HFFc6 (cell line): ENCODE measurements around the gene GBA2. TPM values are rescaled to one million over a fixed set of nuclear protein-coding genes. Genes with fewer than 3 reads are reported as not detected.

ENCODE experiments used
- DNase-seq: peaks from one replicate; pipeline ENCODE4 v3.0.0-alpha.2; 2018
- H3K27ac Mint-ChIP-seq: 2 replicates; pipeline ENCODE4 v1.8.0; 2020; ENCODE audit warnings: mild to moderate bottlenecking, mixed read lengths
- H3K27me3 Mint-ChIP-seq: 2 replicates; pipeline ENCODE4 v1.8.0; 2021; ENCODE audit warnings: mild to moderate bottlenecking, moderate library complexity, mixed read lengths; ENCODE audit not compliant: insufficient read depth
- H3K36me3 Mint-ChIP-seq: 2 replicates; pipeline ENCODE4 v1.8.0; 2021; ENCODE audit warnings: low read depth, mixed read lengths
- H3K4me1 Mint-ChIP-seq: 2 replicates; pipeline ENCODE4 v1.8.0; 2020; ENCODE audit warnings: low read depth, mixed read lengths
- H3K4me3 Mint-ChIP-seq: 2 replicates; pipeline ENCODE4 v1.8.0; 2020; ENCODE audit warnings: mild to moderate bottlenecking, moderate library complexity, mixed read lengths
- H3K9me3 Mint-ChIP-seq: 2 replicates; pipeline ENCODE4 v1.8.0; 2020; ENCODE audit warnings: mild to moderate bottlenecking, mixed read lengths
- CTCF ChIP-seq: fragments of 200-600 bp; sonication (generic); IDR thresholded peaks from 2 replicates; pipeline ENCODE4 v1.5.0; 2021; ENCODE audit warnings: antibody characterized with exemption, mild to moderate bottlenecking
- total RNA-seq, 6 experiments: library from RNA; stranded (reverse); fragmentation: NEBNext Ultra II Directional; extraction: Animal tissue kit (Norgen Biotek cat#: 25700); gene quantifications; 2 replicates in 1 of 6; 3 replicates in 5 of 6; pipeline ENCODE4 v1.2.3, GENCODE V29; 2021

GBA2 gene
- total RNA-seq, 6 experiments from 2014 or later = 22.9 to 25.7 (median 24.0) TPM

GRCh38 chr9:35757892-35758275 lies 8.9 kb upstream of the GBA2 start:
- Mint-ChIP-seq H3K36me3 (peaks cover 14% of the 10 kb centered on the region), H3K4me3 (no peak overlapping the region), H3K27me3 (peaks cover 6% of the 10 kb centered on the region), H3K27ac (no peak overlapping the region; the same call in 1 of the 2 replicates), H3K9me3 (no peaks in the 10 kb centered on the region), H3K4me1 (peaks cover 25% of the 10 kb centered on the region)
- no peak for DNase-seq
- no peak for TF ChIP-seq CTCF

GRCh38 chr9:35757226-35757891 lies 8.3 kb upstream of the GBA2 start:
- no peak for TF ChIP-seq CTCF
- H3K36me3 Mint-ChIP-seq = peaks cover 19% of the 10 kb centered on the region
- peaks cover 25% of the 10 kb centered on the region for H3K4me1 Mint-ChIP-seq
- peaks cover 6% of the 10 kb centered on the region for H3K27me3 Mint-ChIP-seq
- H3K4me3 Mint-ChIP-seq = peak overlapping the region; percentile 72
- no peaks in the 10 kb centered on the region for H3K9me3 Mint-ChIP-seq
- no peak overlapping the region; the same call in 1 of the 2 replicates for H3K27ac Mint-ChIP-seq
- no peak for DNase-seq

DNA sequence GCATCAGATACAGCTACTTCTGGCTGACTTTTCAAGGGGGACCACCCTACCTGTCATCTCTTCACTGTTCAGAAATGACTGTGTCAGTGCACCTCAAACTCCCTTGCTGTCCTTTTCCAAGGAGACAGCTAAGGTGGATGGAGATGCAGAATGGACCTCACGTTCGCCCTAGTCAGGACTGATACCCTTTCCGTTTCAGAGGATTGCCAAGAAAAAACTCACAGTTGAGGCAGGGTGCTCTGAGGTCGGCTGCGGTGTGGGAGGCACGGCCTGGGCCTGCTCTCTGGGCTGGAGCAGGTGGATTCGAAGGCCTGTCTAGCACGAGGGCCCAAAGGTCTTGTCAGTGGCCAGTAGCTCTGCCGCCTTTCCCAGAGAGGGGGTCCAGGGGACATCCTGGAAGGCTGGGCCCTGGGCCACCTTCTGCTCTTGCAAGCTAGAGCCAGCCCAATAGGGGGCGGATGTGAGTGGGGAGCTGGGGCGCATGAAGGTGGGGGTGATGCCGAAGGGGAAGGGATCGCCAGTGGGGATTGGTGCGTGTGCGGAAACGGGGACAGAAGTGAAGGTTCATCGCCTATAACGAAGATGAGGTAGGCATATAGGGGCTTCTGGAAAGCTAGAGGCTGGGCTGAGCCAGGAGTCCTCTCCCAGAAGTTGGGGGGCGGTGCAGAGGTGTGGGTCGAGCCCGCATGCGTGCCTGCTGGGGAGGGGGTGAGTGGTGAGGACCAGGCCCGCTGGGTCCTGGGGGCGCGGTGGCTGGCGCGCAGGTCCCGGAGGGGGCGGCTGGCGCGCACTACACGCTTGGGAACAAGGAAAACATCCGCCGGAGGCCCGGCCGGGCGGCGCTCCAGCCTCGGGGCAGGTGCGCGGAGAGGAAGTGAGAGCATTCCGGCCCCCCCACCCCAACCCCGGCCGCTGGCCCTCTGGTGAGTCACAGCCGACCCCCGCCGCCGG lies 7.5 kb upstream of the GBA2 start:
- peak; percentile 27 for DNase-seq
- peak overlapping the region; percentile 87 for H3K4me3 Mint-ChIP-seq
- H3K9me3 Mint-ChIP-seq = no peaks in the 10 kb centered on the region
- TF ChIP-seq CTCF = peak; percentile 76
- H3K27ac Mint-ChIP-seq = peak overlapping the region; percentile 36; the same call in 1 of the 2 replicates
- peaks cover 2% of the 10 kb centered on the region for H3K27me3 Mint-ChIP-seq
- peaks cover 23% of the 10 kb centered on the region for H3K36me3 Mint-ChIP-seq
- H3K4me1 Mint-ChIP-seq = peaks cover 25% of the 10 kb centered on the region

GRCh38 chr9:35755071-35755470 lies 6.0 kb upstream of the GBA2 start:
- Mint-ChIP-seq H3K9me3 (no peaks in the 10 kb centered on the region), H3K27me3 (peaks cover 5% of the 10 kb centered on the region), H3K36me3 (peaks cover 27% of the 10 kb centered on the region), H3K27ac (no peak overlapping the region), H3K4me3 (no peak overlapping the region), H3K4me1 (peaks cover 23% of the 10 kb centered on the region)
- DNase-seq = no peak
- TF ChIP-seq CTCF = no peak

GRCh38 chr9:35754264-35754663 lies 5.2 kb upstream of the GBA2 start, which contains the start of gene MSMP:
Gene MSMP (minus strand): TSS chr9:35754276. CDS start chr9:35754129, 147 bp downstream.
- Mint-ChIP-seq H3K4me1 (peaks cover 28% of the 10 kb centered on the region), H3K4me3 (no peak within 1 kb of the TSS), H3K9me3 (no peaks in the 10 kb centered on the region), H3K27me3 (peaks cover 5% of the 10 kb centered on the region), H3K36me3 (peaks cover 27% of the 10 kb centered on the region), H3K27ac (no peak within 1 kb of the TSS)
- DNase-seq = no peak
- no peak for TF ChIP-seq CTCF
